Ishikawa (cell line): ENCODE data around the gene MARK3.

Experiments
- CEBPB ChIP-seq: IDR thresholded peaks from 2 replicates; pipeline ENCODE4 v1.6.1; 2012
- CREB1 ChIP-seq: IDR thresholded peaks from 2 replicates; pipeline ENCODE4 v1.6.1; 2012; ENCODE audit warnings: low read depth
- EGR1 ChIP-seq: IDR thresholded peaks from 2 replicates; pipeline ENCODE4 v1.6.1; 2012
- EP300 ChIP-seq: IDR thresholded peaks from 2 replicates; pipeline ENCODE4 v1.6.1; 2012; ENCODE audit warnings: borderline replicate concordance
- FOXM1 ChIP-seq: IDR thresholded peaks from 2 replicates; pipeline ENCODE4 v1.6.1; 2012; ENCODE audit warnings: low read depth, borderline replicate concordance
- NFIC ChIP-seq: IDR thresholded peaks from 2 replicates; pipeline ENCODE4 v1.6.1; 2012
- RAD21 ChIP-seq: IDR thresholded peaks from 2 replicates; pipeline ENCODE4 v1.6.1; 2012; ENCODE audit warnings: low read depth
- TAF1 ChIP-seq: IDR thresholded peaks from 2 replicates; pipeline ENCODE4 v1.6.1; 2012; ENCODE audit warnings: low read depth, mild to moderate bottlenecking
- TCF12 ChIP-seq: IDR thresholded peaks from 2 replicates; pipeline ENCODE4 v1.6.1; 2012; ENCODE audit warnings: low read depth
- TEAD4 ChIP-seq: IDR thresholded peaks from 2 replicates; pipeline ENCODE4 v1.6.1; 2012
- YY1 ChIP-seq: IDR thresholded peaks from 2 replicates; pipeline ENCODE4 v1.6.1; 2012; ENCODE audit warnings: low read depth
- ZBTB7A ChIP-seq: IDR thresholded peaks from 2 replicates; pipeline ENCODE4 v1.6.1; 2012; ENCODE audit warnings: low read depth
- TF ChIP-seq, protein P1 (sequence below): IDR thresholded peaks from 2 replicates; pipeline ENCODE4 v1.6.1; 2012
- TF ChIP-seq, protein P2 (sequence below): IDR thresholded peaks from 2 replicates; pipeline ENCODE4 v1.6.1; 2012
- TF ChIP-seq, protein P3 (sequence below): IDR thresholded peaks from 2 replicates; pipeline ENCODE4 v1.6.1; 2012; ENCODE audit warnings: low read depth, mild to moderate bottlenecking

The MARK3 gene

DNA sequence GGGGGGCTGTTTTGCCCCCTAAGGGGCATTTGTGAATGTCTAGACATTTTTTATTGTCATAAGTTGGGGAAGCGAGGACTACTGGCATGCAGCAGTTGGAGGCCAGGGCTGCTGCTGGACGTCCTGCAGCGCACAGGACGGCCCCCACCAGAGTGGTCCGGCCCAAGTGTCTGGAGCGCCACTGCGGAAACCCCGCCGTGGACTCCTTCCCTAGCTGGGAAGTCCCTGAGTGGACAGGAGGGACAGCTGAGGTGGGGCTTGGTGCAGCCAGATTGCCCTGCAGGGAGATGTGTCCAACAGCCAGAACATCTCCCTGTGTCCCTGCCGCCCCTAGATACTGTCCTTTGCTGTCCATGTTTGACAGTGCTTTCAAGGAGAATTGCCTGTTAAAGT lies 132.0 kb downstream of the MARK3 start:
- TF ChIP-seq TEAD4 (no peak), EGR1 (no peak)
- TF ChIP-seq, protein P1, sequence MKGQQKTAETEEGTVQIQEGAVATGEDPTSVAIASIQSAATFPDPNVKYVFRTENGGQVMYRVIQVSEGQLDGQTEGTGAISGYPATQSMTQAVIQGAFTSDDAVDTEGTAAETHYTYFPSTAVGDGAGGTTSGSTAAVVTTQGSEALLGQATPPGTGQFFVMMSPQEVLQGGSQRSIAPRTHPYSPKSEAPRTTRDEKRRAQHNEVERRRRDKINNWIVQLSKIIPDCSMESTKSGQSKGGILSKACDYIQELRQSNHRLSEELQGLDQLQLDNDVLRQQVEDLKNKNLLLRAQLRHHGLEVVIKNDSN: no peak

DNA sequence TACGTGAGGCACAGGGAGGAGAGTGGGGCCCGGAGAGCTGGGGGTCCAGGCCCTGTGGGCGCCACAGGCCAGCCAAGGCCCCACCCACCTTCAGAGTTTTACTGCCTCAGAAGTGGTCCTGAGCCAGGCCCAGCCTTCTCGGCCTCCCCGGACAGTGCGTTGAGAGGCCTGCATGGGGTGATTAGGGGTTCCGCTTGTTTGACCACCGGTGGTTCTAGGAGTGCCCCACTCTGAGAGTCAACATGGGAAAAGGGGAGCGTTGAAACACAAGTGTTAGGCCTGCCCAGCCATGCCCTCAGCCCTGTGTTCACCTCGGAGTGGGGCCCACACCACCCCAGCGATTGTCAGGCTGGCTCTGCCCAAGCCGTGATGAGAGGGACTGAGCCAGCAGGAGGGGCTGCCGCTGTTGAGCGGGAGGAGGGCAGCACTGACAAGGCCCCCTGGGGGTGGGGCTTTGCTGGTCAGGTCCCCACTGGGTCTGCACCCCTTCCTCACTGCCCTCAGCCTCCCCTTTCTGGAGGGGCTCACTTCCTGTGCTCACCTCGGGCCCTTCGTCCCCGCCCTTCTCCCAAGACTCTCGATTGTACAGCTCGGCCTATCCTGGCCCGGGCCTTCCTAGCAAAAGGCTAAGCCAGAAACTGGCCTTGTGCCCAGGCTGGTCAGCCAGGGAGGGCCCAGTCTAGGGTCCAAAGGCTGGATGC lies 132.7 kb downstream of the MARK3 start:
- TF ChIP-seq CEBPB: no peak
- TF ChIP-seq RAD21: no peak
- TF ChIP-seq CREB1: no peak
- no peak for TF ChIP-seq TCF12
- TF ChIP-seq FOXM1: no peak
- TF ChIP-seq TEAD4: no peak
- TF ChIP-seq EP300: no peak
- TF ChIP-seq, protein P2, sequence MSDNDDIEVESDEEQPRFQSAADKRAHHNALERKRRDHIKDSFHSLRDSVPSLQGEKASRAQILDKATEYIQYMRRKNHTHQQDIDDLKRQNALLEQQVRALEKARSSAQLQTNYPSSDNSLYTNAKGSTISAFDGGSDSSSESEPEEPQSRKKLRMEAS: no peak
- TF ChIP-seq, protein P3, sequence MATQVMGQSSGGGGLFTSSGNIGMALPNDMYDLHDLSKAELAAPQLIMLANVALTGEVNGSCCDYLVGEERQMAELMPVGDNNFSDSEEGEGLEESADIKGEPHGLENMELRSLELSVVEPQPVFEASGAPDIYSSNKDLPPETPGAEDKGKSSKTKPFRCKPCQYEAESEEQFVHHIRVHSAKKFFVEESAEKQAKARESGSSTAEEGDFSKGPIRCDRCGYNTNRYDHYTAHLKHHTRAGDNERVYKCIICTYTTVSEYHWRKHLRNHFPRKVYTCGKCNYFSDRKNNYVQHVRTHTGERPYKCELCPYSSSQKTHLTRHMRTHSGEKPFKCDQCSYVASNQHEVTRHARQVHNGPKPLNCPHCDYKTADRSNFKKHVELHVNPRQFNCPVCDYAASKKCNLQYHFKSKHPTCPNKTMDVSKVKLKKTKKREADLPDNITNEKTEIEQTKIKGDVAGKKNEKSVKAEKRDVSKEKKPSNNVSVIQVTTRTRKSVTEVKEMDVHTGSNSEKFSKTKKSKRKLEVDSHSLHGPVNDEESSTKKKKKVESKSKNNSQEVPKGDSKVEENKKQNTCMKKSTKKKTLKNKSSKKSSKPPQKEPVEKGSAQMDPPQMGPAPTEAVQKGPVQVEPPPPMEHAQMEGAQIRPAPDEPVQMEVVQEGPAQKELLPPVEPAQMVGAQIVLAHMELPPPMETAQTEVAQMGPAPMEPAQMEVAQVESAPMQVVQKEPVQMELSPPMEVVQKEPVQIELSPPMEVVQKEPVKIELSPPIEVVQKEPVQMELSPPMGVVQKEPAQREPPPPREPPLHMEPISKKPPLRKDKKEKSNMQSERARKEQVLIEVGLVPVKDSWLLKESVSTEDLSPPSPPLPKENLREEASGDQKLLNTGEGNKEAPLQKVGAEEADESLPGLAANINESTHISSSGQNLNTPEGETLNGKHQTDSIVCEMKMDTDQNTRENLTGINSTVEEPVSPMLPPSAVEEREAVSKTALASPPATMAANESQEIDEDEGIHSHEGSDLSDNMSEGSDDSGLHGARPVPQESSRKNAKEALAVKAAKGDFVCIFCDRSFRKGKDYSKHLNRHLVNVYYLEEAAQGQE: no peak
- TF ChIP-seq ZBTB7A: no peak
- TF ChIP-seq NFIC: no peak
- TF ChIP-seq, protein P1: no peak
- no peak for TF ChIP-seq TAF1
- TF ChIP-seq YY1: no peak
- no peak for TF ChIP-seq EGR1

DNA sequence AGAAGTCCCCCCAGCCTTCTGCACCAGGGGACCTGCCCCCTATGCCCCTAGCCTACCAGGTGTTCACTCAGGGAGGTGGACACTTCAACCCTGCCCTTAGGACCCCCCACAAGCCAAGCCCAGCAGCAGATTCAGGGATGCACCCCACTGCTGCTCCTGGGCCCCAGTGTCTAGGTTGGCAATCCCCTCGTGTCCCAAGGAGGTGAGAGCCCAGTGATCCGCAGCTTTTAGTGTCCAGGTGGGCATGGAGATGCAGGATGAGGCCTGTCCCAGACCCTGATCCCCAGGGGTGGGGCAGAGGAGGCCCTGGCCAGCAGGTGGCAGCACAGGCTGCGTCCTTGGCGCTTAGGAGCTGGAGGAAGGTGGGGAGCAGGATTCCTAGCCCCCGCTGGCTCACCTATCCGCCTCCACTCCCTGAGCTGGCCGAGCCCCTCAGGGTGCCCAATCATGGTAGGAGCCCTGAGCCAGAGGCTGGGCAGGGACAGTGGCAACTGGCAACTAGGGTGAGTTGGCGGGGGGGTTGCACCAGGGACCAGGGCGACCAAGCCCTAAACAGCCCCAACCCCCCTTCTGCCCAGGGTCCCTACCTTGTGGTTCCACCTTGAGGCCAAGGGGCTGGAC lies 133.3 kb downstream of the MARK3 start:
- TF ChIP-seq RAD21 (peak; percentile 84), CREB1 (no peak), NFIC (0 out of 2 replicates have a peak, but pooled peaks have one; percentile 13), FOXM1 (no peak), ZBTB7A (peak; percentile 30; the same call in 1 of the 2 replicates), TCF12 (no peak), TAF1 (no peak)
- TF ChIP-seq, protein P3: no peak

DNA sequence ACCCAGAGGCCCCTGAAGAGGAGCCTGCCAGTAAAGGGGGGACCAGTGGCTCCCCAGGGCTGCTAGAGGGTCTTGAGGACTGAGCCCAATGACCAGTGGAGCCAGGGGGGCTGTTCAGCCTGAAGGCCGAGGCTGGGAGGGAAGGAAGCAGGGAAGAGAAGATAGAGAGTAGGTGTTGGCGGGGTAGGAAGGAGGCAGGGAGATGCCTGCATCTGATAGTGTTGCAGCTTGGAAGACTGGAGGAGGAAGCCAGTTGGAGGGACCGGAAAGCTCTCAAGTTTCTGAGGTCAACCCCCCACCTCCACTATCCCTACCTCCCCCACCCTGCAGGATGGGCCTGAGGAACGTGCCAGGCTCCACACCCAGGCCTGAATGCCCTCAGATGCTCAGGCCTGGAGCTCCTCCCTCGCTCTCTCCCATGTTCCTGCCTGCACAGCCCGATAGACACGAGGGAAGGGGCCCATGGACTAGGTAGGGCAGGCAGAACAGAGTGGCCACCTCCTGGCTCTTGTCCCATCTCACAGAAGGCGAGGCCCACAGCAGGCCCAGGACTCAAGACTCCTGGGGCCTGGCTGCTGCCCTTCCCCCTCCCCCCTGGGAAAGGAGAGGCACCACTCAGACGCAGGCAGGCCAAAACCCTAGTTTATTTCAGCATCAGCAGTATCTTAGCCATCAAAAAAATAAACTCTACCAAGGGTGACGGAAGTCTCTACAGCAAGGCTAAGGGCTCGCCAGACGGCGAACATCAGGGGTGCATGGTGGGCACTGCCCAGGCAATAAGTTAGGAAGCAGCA lies 134.0 kb downstream of the MARK3 start:
- TF ChIP-seq TEAD4 (no peak), CREB1 (no peak), CEBPB (no peak), FOXM1 (no peak), EGR1 (no peak), RAD21 (no peak), TAF1 (no peak), NFIC (no peak), YY1 (no peak), ZBTB7A (no peak), TCF12 (no peak), EP300 (no peak)
- TF ChIP-seq, protein P2: no peak
- TF ChIP-seq, protein P3: no peak
- TF ChIP-seq, protein P1: no peak
